Fibroblast of lung (primary cell): Measurements from ENCODE around the gene NCOR2. TPM values are rescaled to one million over a fixed set of nuclear protein-coding genes. Genes with fewer than 3 reads are reported as not detected.

Experiments used
- DNase-seq, 2 donors: peaks; one replicate each; pipeline versions ENCODE4 v3.0.0 to v3.0.0-alpha.2; 2010; ENCODE audit warnings: low read depth in 2 of 2
- H2AFZ ChIP-seq: 2 replicates; pipeline ENCODE4 v1.5.1; 2012; ENCODE audit warnings: low read length, control low read depth, inconsistent platforms
- H3K27ac ChIP-seq: 2 replicates; pipeline ENCODE4 v1.5.1; 2011; ENCODE audit warnings: low read length, control low read depth; ENCODE audit not compliant: insufficient read depth
- H3K27me3 ChIP-seq: 2 replicates; pipeline ENCODE4 v1.5.1; 2011; ENCODE audit warnings: mild to moderate bottlenecking, low read length; ENCODE audit not compliant: control insufficient read depth, insufficient read depth
- H3K36me3 ChIP-seq: 2 replicates; pipeline ENCODE4 v1.5.1; 2011; ENCODE audit warnings: low read length; ENCODE audit not compliant: control insufficient read depth, insufficient read depth
- H3K4me1 ChIP-seq: 2 replicates; pipeline ENCODE4 v1.5.1; 2011; ENCODE audit warnings: low read length; ENCODE audit not compliant: control insufficient read depth, insufficient read depth; ENCODE audit errors: extremely low read depth
- H3K4me2 ChIP-seq: 2 replicates; pipeline ENCODE4 v1.5.1; 2011; ENCODE audit warnings: low read length, control low read depth; ENCODE audit not compliant: insufficient read depth; ENCODE audit errors: extremely low read depth
- H3K4me3 ChIP-seq, 4 experiments: fragments of 200-600 bp in 1 of 4; sonication (generic) in 1 of 4; replicated peaks in 1 of 4; 2 replicates each; pipeline ENCODE4 v1.5.1; 2011 to 2016; ENCODE audit warnings: low read length in 4 of 4, low read depth in 3 of 4, mild to moderate bottlenecking in 3 of 4, control low read depth in 2 of 4, inconsistent platforms in 1 of 4, mixed read lengths in 1 of 4; ENCODE audit not compliant: insufficient read depth in 1 of 4; ENCODE audit errors: control extremely low read depth in 1 of 4
- H3K79me2 ChIP-seq: 2 replicates; pipeline ENCODE4 v1.5.1; 2012; ENCODE audit warnings: mild to moderate bottlenecking, low read length, inconsistent platforms; ENCODE audit not compliant: control insufficient read depth, insufficient read depth
- H3K9ac ChIP-seq: 2 replicates; pipeline ENCODE4 v1.5.1; 2011; ENCODE audit warnings: mild to moderate bottlenecking, low read length, control low read depth; ENCODE audit not compliant: insufficient read depth
- H3K9me3 ChIP-seq: 2 replicates; pipeline ENCODE4 v1.5.1; 2012; ENCODE audit warnings: low read depth, low read length; ENCODE audit not compliant: control insufficient read depth, insufficient read depth
- H4K20me1 ChIP-seq: 2 replicates; pipeline ENCODE4 v1.5.1; 2011; ENCODE audit warnings: low read length; ENCODE audit not compliant: control insufficient read depth, insufficient read depth; ENCODE audit errors: extremely low read depth
- EZH2 ChIP-seq: IDR thresholded peaks from 2 replicates; pipeline ENCODE4 v1.5.1; 2012; ENCODE audit warnings: low read length, control low read depth, mild to moderate bottlenecking; ENCODE audit errors: missing control alignments
- polyA plus RNA-seq, 2 donors: library from polyadenylated mRNA; depleted of rRNA in 1 of 2; stranded (reverse) in 1 of 2; unstranded in 1 of 2; fragments of >200 nt; gene quantifications; 2 replicates each; pipeline ENCODE4 v1.2.1, GENCODE V29; 2011 to 2012; ENCODE audit warnings: missing spikeins in 1 of 2
- total RNA-seq: library from RNA; depleted of rRNA; stranded (reverse); fragments of >200 nt; gene quantifications from 2 replicates; pipeline ENCODE4 v1.2.1, GENCODE V29; 2014
- TF ChIP-seq, protein P1 (sequence below), 2 donors: IDR thresholded peaks in 1 of 2; conservative IDR thresholded peaks in 1 of 2; 1 replicate in 1 of 2; 2 replicates in 1 of 2; pipeline ENCODE4 v1.5.1; 2011 to 2012; ENCODE audit warnings: low read length in 2 of 2, control low read depth in 1 of 2, inconsistent platforms in 1 of 2, low read depth in 1 of 2, mild to moderate bottlenecking in 1 of 2

Gene NCOR2
- total and polyA plus RNA-seq, 2 donors (not counting 1 experiment from before 2014, with no cell fraction given) = 6.1 to 17.2 TPM

DNA sequence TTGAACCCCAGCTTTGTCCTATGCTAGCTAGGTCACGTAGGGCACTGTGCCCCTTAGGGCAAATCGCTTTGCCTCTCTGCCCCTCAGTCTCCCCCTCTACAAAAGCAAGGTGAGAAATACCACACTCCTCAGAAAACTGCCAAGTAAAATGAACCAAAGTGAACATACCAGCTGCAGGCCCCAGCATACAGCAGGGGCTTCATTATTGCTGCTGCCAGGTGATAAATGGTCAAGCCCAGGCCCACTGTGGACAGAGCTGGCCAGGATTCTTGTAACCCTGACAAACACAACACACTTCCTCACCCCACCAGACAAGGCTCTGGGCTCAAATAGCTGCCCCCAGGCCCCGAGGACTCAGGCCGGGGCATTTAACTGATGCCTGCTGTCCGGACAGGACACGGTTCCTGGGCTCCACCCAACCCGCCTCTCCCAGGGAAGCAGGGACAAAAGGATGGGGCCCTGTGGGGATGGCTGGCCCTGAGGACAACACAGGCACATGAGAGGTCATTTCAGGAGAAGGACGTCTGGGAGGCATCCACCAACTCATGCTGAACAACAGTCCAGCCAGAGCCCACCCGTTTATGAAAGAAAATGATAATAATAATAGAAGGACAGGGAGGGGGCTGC is 36.7 kb downstream of the NCOR2 start:
- peaks cover 11% of the 10 kb centered on the region for H3K79me2 ChIP-seq
- no peak for DNase-seq
- H3K36me3 ChIP-seq = no peaks in the 10 kb centered on the region
- H3K4me2 ChIP-seq = no peak overlapping the region
- no peaks in the 10 kb centered on the region for H4K20me1 ChIP-seq
- no peak overlapping the region for H3K9ac ChIP-seq
- H3K4me1 ChIP-seq = peaks cover 2% of the 10 kb centered on the region
- H2AFZ ChIP-seq = no peak overlapping the region
- H3K4me3 ChIP-seq = no peak overlapping the region
- no peaks in the 10 kb centered on the region for H3K9me3 ChIP-seq
- H3K27me3 ChIP-seq = no peaks in the 10 kb centered on the region
- no peak for TF ChIP-seq EZH2
- H3K27ac ChIP-seq = no peak overlapping the region

GRCh38 chr12:124529565-124530276 is 37.7 kb downstream of the NCOR2 start:
- no peaks in the 10 kb centered on the region for H4K20me1 ChIP-seq
- no peaks in the 10 kb centered on the region for H3K36me3 ChIP-seq
- no peak for DNase-seq
- peaks cover 6% of the 10 kb centered on the region for H3K79me2 ChIP-seq
- no peak overlapping the region for H3K27ac ChIP-seq
- no peak overlapping the region for H3K4me3 ChIP-seq
- TF ChIP-seq, protein P1, sequence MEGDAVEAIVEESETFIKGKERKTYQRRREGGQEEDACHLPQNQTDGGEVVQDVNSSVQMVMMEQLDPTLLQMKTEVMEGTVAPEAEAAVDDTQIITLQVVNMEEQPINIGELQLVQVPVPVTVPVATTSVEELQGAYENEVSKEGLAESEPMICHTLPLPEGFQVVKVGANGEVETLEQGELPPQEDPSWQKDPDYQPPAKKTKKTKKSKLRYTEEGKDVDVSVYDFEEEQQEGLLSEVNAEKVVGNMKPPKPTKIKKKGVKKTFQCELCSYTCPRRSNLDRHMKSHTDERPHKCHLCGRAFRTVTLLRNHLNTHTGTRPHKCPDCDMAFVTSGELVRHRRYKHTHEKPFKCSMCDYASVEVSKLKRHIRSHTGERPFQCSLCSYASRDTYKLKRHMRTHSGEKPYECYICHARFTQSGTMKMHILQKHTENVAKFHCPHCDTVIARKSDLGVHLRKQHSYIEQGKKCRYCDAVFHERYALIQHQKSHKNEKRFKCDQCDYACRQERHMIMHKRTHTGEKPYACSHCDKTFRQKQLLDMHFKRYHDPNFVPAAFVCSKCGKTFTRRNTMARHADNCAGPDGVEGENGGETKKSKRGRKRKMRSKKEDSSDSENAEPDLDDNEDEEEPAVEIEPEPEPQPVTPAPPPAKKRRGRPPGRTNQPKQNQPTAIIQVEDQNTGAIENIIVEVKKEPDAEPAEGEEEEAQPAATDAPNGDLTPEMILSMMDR (conservative IDR thresholded peaks at IDR 0.05 in 1 of 2, IDR thresholded peaks at IDR 0.05 in 1 of 2; ENCODE audit: low read depth in 1 of 2, low read length in 2 of 2) = no peak
- TF ChIP-seq EZH2 = no peak
- no peak overlapping the region for H3K4me2 ChIP-seq
- H2AFZ ChIP-seq = no peak overlapping the region
- H3K9me3 ChIP-seq = no peaks in the 10 kb centered on the region
- no peaks in the 10 kb centered on the region for H3K27me3 ChIP-seq
- no peak overlapping the region for H3K9ac ChIP-seq
- peaks cover 2% of the 10 kb centered on the region for H3K4me1 ChIP-seq

- H3K79me2 ChIP-seq = peaks cover 2% of the 10 kb centered on the region
- H3K9ac ChIP-seq = no peak overlapping the region
- DNase-seq = peak in 1 of 2 donors; percentile 51
Observed at GRCh38 chr12:124527861-124528561, 39.4 kb downstream of the NCOR2 start.

More at GRCh38 chr12:124527861-124528561, 39.4 kb downstream of the NCOR2 start:
- H3K4me1 ChIP-seq = peaks cover 9% of the 10 kb centered on the region
- no peaks in the 10 kb centered on the region for H3K9me3 ChIP-seq
- H3K4me2 ChIP-seq = no peak overlapping the region
- TF ChIP-seq, protein P1 (conservative IDR thresholded peaks at IDR 0.05 in 1 of 2, IDR thresholded peaks at IDR 0.05 in 1 of 2; ENCODE audit: low read depth in 1 of 2, low read length in 2 of 2) = no peak
- TF ChIP-seq EZH2 = no peak
- no peak overlapping the region for H3K27ac ChIP-seq
- no peak overlapping the region for H3K4me3 ChIP-seq
- H4K20me1 ChIP-seq = no peaks in the 10 kb centered on the region
- H2AFZ ChIP-seq = no peak overlapping the region
- H3K36me3 ChIP-seq = no peaks in the 10 kb centered on the region
- H3K27me3 ChIP-seq = no peaks in the 10 kb centered on the region
